ENCODE measurements around the gene PLCB1.

DNA sequence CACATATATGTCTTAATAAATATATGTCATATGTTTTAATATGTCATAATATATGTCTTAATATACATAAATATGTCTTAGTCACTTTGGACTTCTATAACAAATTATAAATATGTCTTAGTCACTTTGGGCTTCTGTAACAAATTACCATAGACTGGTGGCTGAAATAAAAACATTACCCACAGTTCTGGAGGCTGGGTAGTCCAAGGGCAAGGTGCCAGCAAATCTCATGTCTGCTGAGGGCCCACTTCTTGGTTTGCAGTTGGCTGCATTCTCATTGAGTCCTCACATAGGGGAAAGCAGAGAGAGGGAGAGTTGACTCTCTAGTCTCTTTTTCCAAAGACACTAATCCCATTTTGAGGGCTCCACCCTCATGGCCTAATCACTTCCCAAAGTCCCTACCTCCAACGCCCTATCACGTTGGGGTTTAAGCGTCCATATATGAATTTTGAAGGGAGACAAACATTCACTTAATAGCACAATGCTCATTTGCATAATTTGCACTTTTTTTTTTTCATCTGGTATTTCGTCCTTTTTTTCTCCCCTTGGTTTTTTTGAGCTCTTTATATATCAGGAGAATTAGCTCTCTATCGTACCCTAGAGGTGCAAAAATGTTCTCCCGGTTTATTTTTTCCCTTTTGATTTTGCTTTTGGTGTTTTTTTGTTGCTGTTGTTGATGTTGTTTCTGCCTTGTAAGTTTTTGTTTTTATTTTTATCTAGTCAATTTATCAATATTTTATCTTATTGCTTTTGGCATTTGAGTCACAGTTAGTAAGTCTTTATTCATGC, 266.4 kb downstream of the PLCB1 start:
- TF ChIP-seq, protein P1, sequence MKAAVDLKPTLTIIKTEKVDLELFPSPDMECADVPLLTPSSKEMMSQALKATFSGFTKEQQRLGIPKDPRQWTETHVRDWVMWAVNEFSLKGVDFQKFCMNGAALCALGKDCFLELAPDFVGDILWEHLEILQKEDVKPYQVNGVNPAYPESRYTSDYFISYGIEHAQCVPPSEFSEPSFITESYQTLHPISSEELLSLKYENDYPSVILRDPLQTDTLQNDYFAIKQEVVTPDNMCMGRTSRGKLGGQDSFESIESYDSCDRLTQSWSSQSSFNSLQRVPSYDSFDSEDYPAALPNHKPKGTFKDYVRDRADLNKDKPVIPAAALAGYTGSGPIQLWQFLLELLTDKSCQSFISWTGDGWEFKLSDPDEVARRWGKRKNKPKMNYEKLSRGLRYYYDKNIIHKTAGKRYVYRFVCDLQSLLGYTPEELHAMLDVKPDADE (IDR thresholded peaks at IDR 0.05), result no peak
- TF ChIP-seq POLR2AphosphoS5 (IDR thresholded peaks at IDR 0.05; ENCODE audit: low read depth) (no peak), EZH2phosphoT487 (IDR thresholded peaks at IDR 0.05; ENCODE audit: unreplicated experiment) (no peak), JUNB (IDR thresholded peaks at IDR 0.05; ENCODE audit: unreplicated experiment) (no peak), CREB1 (CRISPR knock-in tag; IDR thresholded peaks at IDR 0.05; ENCODE audit: low read depth) (no peak), EZH2 (IDR thresholded peaks at IDR 0.05; ENCODE audit: low read depth, unreplicated experiment) (no peak)
- TF ChIP-seq, protein P2, sequence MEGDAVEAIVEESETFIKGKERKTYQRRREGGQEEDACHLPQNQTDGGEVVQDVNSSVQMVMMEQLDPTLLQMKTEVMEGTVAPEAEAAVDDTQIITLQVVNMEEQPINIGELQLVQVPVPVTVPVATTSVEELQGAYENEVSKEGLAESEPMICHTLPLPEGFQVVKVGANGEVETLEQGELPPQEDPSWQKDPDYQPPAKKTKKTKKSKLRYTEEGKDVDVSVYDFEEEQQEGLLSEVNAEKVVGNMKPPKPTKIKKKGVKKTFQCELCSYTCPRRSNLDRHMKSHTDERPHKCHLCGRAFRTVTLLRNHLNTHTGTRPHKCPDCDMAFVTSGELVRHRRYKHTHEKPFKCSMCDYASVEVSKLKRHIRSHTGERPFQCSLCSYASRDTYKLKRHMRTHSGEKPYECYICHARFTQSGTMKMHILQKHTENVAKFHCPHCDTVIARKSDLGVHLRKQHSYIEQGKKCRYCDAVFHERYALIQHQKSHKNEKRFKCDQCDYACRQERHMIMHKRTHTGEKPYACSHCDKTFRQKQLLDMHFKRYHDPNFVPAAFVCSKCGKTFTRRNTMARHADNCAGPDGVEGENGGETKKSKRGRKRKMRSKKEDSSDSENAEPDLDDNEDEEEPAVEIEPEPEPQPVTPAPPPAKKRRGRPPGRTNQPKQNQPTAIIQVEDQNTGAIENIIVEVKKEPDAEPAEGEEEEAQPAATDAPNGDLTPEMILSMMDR (conservative IDR thresholded peaks at IDR 0.05; ENCODE audit: low read depth in 2 of 2), result peak; percentile 28 to 64
- TF ChIP-seq, protein P3, sequence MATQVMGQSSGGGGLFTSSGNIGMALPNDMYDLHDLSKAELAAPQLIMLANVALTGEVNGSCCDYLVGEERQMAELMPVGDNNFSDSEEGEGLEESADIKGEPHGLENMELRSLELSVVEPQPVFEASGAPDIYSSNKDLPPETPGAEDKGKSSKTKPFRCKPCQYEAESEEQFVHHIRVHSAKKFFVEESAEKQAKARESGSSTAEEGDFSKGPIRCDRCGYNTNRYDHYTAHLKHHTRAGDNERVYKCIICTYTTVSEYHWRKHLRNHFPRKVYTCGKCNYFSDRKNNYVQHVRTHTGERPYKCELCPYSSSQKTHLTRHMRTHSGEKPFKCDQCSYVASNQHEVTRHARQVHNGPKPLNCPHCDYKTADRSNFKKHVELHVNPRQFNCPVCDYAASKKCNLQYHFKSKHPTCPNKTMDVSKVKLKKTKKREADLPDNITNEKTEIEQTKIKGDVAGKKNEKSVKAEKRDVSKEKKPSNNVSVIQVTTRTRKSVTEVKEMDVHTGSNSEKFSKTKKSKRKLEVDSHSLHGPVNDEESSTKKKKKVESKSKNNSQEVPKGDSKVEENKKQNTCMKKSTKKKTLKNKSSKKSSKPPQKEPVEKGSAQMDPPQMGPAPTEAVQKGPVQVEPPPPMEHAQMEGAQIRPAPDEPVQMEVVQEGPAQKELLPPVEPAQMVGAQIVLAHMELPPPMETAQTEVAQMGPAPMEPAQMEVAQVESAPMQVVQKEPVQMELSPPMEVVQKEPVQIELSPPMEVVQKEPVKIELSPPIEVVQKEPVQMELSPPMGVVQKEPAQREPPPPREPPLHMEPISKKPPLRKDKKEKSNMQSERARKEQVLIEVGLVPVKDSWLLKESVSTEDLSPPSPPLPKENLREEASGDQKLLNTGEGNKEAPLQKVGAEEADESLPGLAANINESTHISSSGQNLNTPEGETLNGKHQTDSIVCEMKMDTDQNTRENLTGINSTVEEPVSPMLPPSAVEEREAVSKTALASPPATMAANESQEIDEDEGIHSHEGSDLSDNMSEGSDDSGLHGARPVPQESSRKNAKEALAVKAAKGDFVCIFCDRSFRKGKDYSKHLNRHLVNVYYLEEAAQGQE (IDR thresholded peaks at IDR 0.05; ENCODE audit: unreplicated experiment), result no peak
